NT2/D1 (cell line): ENCODE results near the gene MBNL1.
"Not testable (repeated sequence)": the region's sequence is repeated elsewhere in the genome, so short reads cannot be mapped to it uniquely, and the experiment has no call there.

Experiments
- DNase-seq: peaks from one replicate; pipeline ENCODE4 v3.0.0-alpha.2; 2011; ENCODE audit warnings: low read depth, low spot score
- H3K27me3 ChIP-seq: 2 replicates; pipeline ENCODE4 v1.6.0; 2011; ENCODE audit warnings: mild to moderate bottlenecking; ENCODE audit not compliant: insufficient read length, insufficient read depth
- H3K36me3 ChIP-seq: 2 replicates; pipeline ENCODE4 v1.6.1; 2011; ENCODE audit warnings: mild to moderate bottlenecking, low read length, mixed read lengths; ENCODE audit not compliant: insufficient read depth, insufficient read length
- H3K4me1 ChIP-seq: 2 replicates; pipeline ENCODE4 v1.5.1; 2011; ENCODE audit not compliant: insufficient read depth, insufficient read length
- H3K4me3 ChIP-seq: 2 replicates; pipeline ENCODE4 v1.5.1; 2011; ENCODE audit warnings: low read depth; ENCODE audit not compliant: insufficient read length
- H3K9ac ChIP-seq: 2 replicates; pipeline ENCODE4 v1.6.0; 2011; ENCODE audit warnings: low read depth; ENCODE audit not compliant: insufficient read length
- H3K9me3 ChIP-seq: 2 replicates; pipeline ENCODE4 v1.5.1; 2011; ENCODE audit warnings: mild to moderate bottlenecking, low read length; ENCODE audit not compliant: insufficient read depth
- SUZ12 ChIP-seq: IDR thresholded peaks from 2 replicates; pipeline ENCODE4 v1.6.1; 2011; ENCODE audit not compliant: insufficient read length, insufficient read depth; ENCODE audit errors: extremely low read depth
- YY1 ChIP-seq: IDR thresholded peaks from 2 replicates; pipeline ENCODE4 v1.6.1; 2011; ENCODE audit not compliant: insufficient read length, insufficient read depth
- ZNF274 ChIP-seq: IDR thresholded peaks from 2 replicates; pipeline ENCODE4 v1.6.1; 2011; ENCODE audit warnings: mild to moderate bottlenecking, low read depth, low read length

The MBNL1 gene

GRCh38 chr3:152416808-152417580, 148.3 kb downstream of the MBNL1 start:
- no peak overlapping the region for H3K9ac ChIP-seq
- DNase-seq: no peak
- no peak for TF ChIP-seq ZNF274
- TF ChIP-seq YY1: no peak
- TF ChIP-seq SUZ12: no peak
- H3K27me3 ChIP-seq: no peaks in the 10 kb centered on the region
- H3K36me3 ChIP-seq: peaks cover 12% of the 10 kb centered on the region
- no peaks in the 10 kb centered on the region; the same call in 1 of the 2 replicates for H3K9me3 ChIP-seq
- no peaks in the 10 kb centered on the region for H3K4me1 ChIP-seq
- H3K4me3 ChIP-seq: no peak overlapping the region

- H3K4me3 ChIP-seq: no peak overlapping the region
- TF ChIP-seq YY1 (no peak), SUZ12 (no peak), ZNF274 (no peak)
- no peaks in the 10 kb centered on the region for H3K4me1 ChIP-seq
- no peak overlapping the region for H3K9ac ChIP-seq
- peaks cover 11% of the 10 kb centered on the region for H3K36me3 ChIP-seq
- no peaks in the 10 kb centered on the region; the same call in 1 of the 2 replicates for H3K9me3 ChIP-seq
- no peak for DNase-seq
- no peaks in the 10 kb centered on the region for H3K27me3 ChIP-seq
These were observed 151.0 kb downstream of the MBNL1 start for GRCh38 chr3:152419748-152420147.

GRCh38 chr3:152421162-152421561, 152.4 kb downstream of the MBNL1 start:
- H3K36me3 ChIP-seq: peaks cover 7% of the 10 kb centered on the region
- TF ChIP-seq ZNF274 (no peak), YY1 (no peak), SUZ12 (no peak)
- H3K4me1 ChIP-seq: no peaks in the 10 kb centered on the region
- H3K27me3 ChIP-seq: no peaks in the 10 kb centered on the region
- no peak for DNase-seq
- no peak overlapping the region for H3K4me3 ChIP-seq
- H3K9ac ChIP-seq: no peak overlapping the region
- no peaks in the 10 kb centered on the region; the same call in 1 of the 2 replicates for H3K9me3 ChIP-seq

GRCh38 chr3:152426393-152426792, 157.7 kb downstream of the MBNL1 start:
- no peaks in the 10 kb centered on the region for H3K9me3 ChIP-seq
- DNase-seq: no peak
- H3K4me3 ChIP-seq: no peak overlapping the region
- no peak overlapping the region for H3K9ac ChIP-seq
- H3K4me1 ChIP-seq: no peaks in the 10 kb centered on the region
- no peaks in the 10 kb centered on the region for H3K27me3 ChIP-seq
- no peaks in the 10 kb centered on the region for H3K36me3 ChIP-seq
- TF ChIP-seq ZNF274 (no peak), YY1 (no peak), SUZ12 (no peak)

DNA sequence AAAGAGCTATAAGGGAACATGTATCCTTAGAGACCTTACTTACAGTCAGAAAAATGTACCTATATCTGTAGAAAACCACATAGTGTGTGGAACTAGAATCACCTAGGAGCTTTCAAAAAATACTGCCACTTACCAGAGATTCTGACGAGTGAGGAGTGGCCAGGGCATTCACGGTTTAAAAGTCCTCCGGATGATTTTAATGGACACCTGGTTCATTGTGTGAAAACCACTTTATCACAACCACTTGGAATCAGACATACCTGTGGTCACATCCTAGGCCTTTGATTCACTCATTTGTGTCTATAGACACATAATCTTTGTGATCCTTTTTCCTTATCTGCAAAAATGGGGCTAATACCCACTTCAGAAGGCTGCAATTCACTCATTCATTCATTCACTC, 159.8 kb downstream of the MBNL1 start:
- TF ChIP-seq ZNF274 (no peak), YY1 (no peak), SUZ12 (no peak)

GRCh38 chr3:152430223-152431002, 161.7 kb downstream of the MBNL1 start:
- no peak for DNase-seq

More for the DNA sequence above, 159.8 kb downstream of the MBNL1 start:
- no peaks in the 10 kb centered on the region for H3K4me1 ChIP-seq
- H3K27me3 ChIP-seq: no peaks in the 10 kb centered on the region
- no peaks in the 10 kb centered on the region for H3K9me3 ChIP-seq
- H3K4me3 ChIP-seq: no peak overlapping the region
- H3K9ac ChIP-seq: no peak overlapping the region
- DNase-seq: no peak
- no peaks in the 10 kb centered on the region for H3K36me3 ChIP-seq

GRCh38 chr3:152434142-152434541, 165.4 kb downstream of the MBNL1 start:
- Histone ChIP-seq H3K4me3 (no peak overlapping the region), H3K36me3 (no peaks in the 10 kb centered on the region), H3K4me1 (no peaks in the 10 kb centered on the region), H3K9ac (no peak overlapping the region), H3K9me3 (no peaks in the 10 kb centered on the region), H3K27me3 (no peaks in the 10 kb centered on the region)
- no peak for DNase-seq
- no peak for TF ChIP-seq YY1
- TF ChIP-seq SUZ12: no peak
- no peak for TF ChIP-seq ZNF274

More at GRCh38 chr3:152430223-152431002, 161.7 kb downstream of the MBNL1 start:
- H3K36me3 ChIP-seq: no peaks in the 10 kb centered on the region
- H3K27me3 ChIP-seq: no peaks in the 10 kb centered on the region
- H3K9me3 ChIP-seq: no peaks in the 10 kb centered on the region
- H3K4me3 ChIP-seq: no peak overlapping the region
- no peak overlapping the region for H3K9ac ChIP-seq
- H3K4me1 ChIP-seq: no peaks in the 10 kb centered on the region
- no peak for TF ChIP-seq YY1
- no peak for TF ChIP-seq SUZ12
- TF ChIP-seq ZNF274: no peak

GRCh38 chr3:152435210-152435609, 166.5 kb downstream of the MBNL1 start:
- not testable (repeated sequence) for H3K4me1 ChIP-seq, DNase-seq, H3K27me3 ChIP-seq, H3K4me3 ChIP-seq, H3K36me3 ChIP-seq, H3K9ac ChIP-seq, H3K9me3 ChIP-seq
